GM12891 (cell line): ENCODE data around the gene TAF5. TPM values are rescaled to one million over a fixed set of nuclear protein-coding genes. Genes with fewer than 3 reads are reported as not detected.
"Not testable (repeated sequence)": the region's sequence is repeated elsewhere in the genome, so short reads cannot be mapped to it uniquely, and the experiment has no call there.

Source experiments
- DNase-seq: peaks from one replicate; pipeline ENCODE4 v3.0.0; 2011; ENCODE audit warnings: low spot score; ENCODE audit not compliant: insufficient read length
- FAIRE-seq: peaks from 2 replicates; lab custom pipeline; 2011; peaks lifted over from hg19 to GRCh38; lab: Jason Lieb, UNC
- PAX5 ChIP-seq: IDR thresholded peaks from 2 replicates; pipeline ENCODE4 v1.6.1; 2011; ENCODE audit warnings: low read length, moderate library complexity, mild to moderate bottlenecking; ENCODE audit not compliant: insufficient read depth, severe bottlenecking
- POLR2A ChIP-seq: IDR thresholded peaks from 2 replicates; pipeline ENCODE4 v1.6.1; 2011; ENCODE audit warnings: low read depth, low read length, control low read depth
- POLR2AphosphoS5 ChIP-seq: IDR thresholded peaks from 2 replicates; pipeline ENCODE4 v1.6.1; 2011; ENCODE audit warnings: low read depth, low read length, control low read depth
- POU2F2 ChIP-seq: IDR thresholded peaks from 2 replicates; pipeline ENCODE4 v1.6.1; 2011; ENCODE audit warnings: low read depth, mild to moderate bottlenecking, control low read depth, low read length, moderate library complexity
- SPI1 ChIP-seq: IDR thresholded peaks from 2 replicates; pipeline ENCODE4 v1.6.1; 2011; ENCODE audit warnings: low read depth, low read length, control low read depth
- TAF1 ChIP-seq: IDR thresholded peaks from 2 replicates; pipeline ENCODE4 v1.6.1; 2011; ENCODE audit warnings: low read depth, low read length, control low read depth
- polyA plus RNA-seq: library from polyadenylated mRNA; unstranded; fragments of >200 nt; gene quantifications from one replicate; pipeline ENCODE4 v1.2.1, GENCODE V29; 2012; ENCODE audit warnings: low read depth, missing spikeins, inconsistent platforms; ENCODE audit not compliant: missing spikeins

The TAF5 gene
- polyA plus RNA-seq: 3.6 TPM

- DNase-seq (peak; percentile 71), FAIRE-seq (peak; percentile 99)
- TF ChIP-seq SPI1 (peak; percentile 68), TAF1 (peak; percentile 100), PAX5 (peak; percentile 85), POLR2AphosphoS5 (peak; percentile 88), POLR2A (peak; percentile 77), POU2F2 (peak; percentile 84)
Measured at GRCh38 chr10:103367782-103368518, at the start of gene TAF5. Gene TAF5 (plus strand): TSS chr10:103367976. CDS start chr10:103367990, 14 bp downstream.

- FAIRE-seq (no peak), DNase-seq (no peak)
- TF ChIP-seq POU2F2 (no peak), TAF1 (no peak), PAX5 (no peak), SPI1 (no peak), POLR2A (no peak), POLR2AphosphoS5 (no peak)
Measured at GRCh38 chr10:103327906-103328305, 39.9 kb upstream of the TAF5 start.

- DNase-seq (no peak), FAIRE-seq (no peak)
- TF ChIP-seq POLR2AphosphoS5: no peak
- no peak for TF ChIP-seq SPI1
- no peak for TF ChIP-seq POU2F2
- no peak for TF ChIP-seq PAX5
- TF ChIP-seq POLR2A: no peak
- no peak for TF ChIP-seq TAF1
Measured at GRCh38 chr10:103333934-103334520, 33.7 kb upstream of the TAF5 start.

- DNase-seq (no peak), FAIRE-seq (no peak)
- TF ChIP-seq POU2F2: no peak
- no peak for TF ChIP-seq POLR2AphosphoS5
- TF ChIP-seq TAF1: no peak
- no peak for TF ChIP-seq POLR2A
Measured at GRCh38 chr10:103334567-103334966, 33.2 kb upstream of the TAF5 start.

- no peak for DNase-seq
- TF ChIP-seq SPI1: no peak
- TF ChIP-seq TAF1: no peak
- no peak for TF ChIP-seq POLR2AphosphoS5
- no peak for TF ChIP-seq POLR2A
- no peak for TF ChIP-seq POU2F2
- no peak for TF ChIP-seq PAX5
- FAIRE-seq: no peak
Measured at GRCh38 chr10:103336370-103336769, 31.4 kb upstream of the TAF5 start.

GRCh38 chr10:103350175-103350516 lies 17.6 kb upstream of the TAF5 start:
- TF ChIP-seq SPI1 (no peak), TAF1 (no peak), PAX5 (no peak), POU2F2 (no peak), POLR2A (no peak), POLR2AphosphoS5 (no peak)
- DNase-seq (no peak), FAIRE-seq (no peak)

GRCh38 chr10:103350517-103351260 lies 17.1 kb upstream of the TAF5 start, which contains the start of gene PCGF6:
Gene PCGF6 (minus strand): TSS chr10:103351140. CDS start chr10:103351066, 74 bp downstream.
- FAIRE-seq: peak; percentile 95
- DNase-seq: peak; percentile 90
- TF ChIP-seq SPI1: no peak
- no peak; the same call in 1 of the 2 replicates for TF ChIP-seq TAF1
- TF ChIP-seq POLR2AphosphoS5: no peak
- TF ChIP-seq POLR2A: no peak
- TF ChIP-seq PAX5: no peak
- TF ChIP-seq POU2F2: no peak

GRCh38 chr10:103353281-103353680 lies 14.5 kb upstream of the TAF5 start:
- DNase-seq (no peak), FAIRE-seq (no peak)
- no peak for TF ChIP-seq POLR2AphosphoS5
- TF ChIP-seq POU2F2: no peak
- TF ChIP-seq SPI1: no peak
- TF ChIP-seq PAX5: no peak
- TF ChIP-seq TAF1: no peak
- TF ChIP-seq POLR2A: no peak

GRCh38 chr10:103354567-103354966 lies 13.2 kb upstream of the TAF5 start:
- FAIRE-seq, DNase-seq: not testable (repeated sequence)
